GM10248 (cell line): Measurements from ENCODE around the gene SORBS2.

Experiments
- CTCF ChIA-PET: fragments of 300-600 bp; sonication (Branson Sonifier 250); formaldehyde crosslinking; extraction: SDS; loops from one replicate; lab custom pipeline; 2021; ENCODE audit warnings: antibody characterized with exemption; lab: Yijun Ruan, JAX
- POLR2A ChIA-PET: fragments of 350-650 bp; sonication (Branson Sonifier 250); formaldehyde crosslinking; extraction: SDS; loops from one replicate; lab custom pipeline; 2020; ENCODE audit warnings: antibody characterized with exemption; lab: Yijun Ruan, JAX
- DNase-seq: peaks from one replicate; pipeline ENCODE4 v3.0.0; 2012; ENCODE audit errors: extremely low spot score
- TF ChIP-seq, protein P1 (sequence below): IDR thresholded peaks from 2 replicates; pipeline ENCODE4 v1.5.1; 2012; ENCODE audit warnings: mild to moderate bottlenecking, low read depth; ENCODE audit errors: extremely low read depth, missing control alignments, control extremely low read depth

Gene SORBS2

DNA sequence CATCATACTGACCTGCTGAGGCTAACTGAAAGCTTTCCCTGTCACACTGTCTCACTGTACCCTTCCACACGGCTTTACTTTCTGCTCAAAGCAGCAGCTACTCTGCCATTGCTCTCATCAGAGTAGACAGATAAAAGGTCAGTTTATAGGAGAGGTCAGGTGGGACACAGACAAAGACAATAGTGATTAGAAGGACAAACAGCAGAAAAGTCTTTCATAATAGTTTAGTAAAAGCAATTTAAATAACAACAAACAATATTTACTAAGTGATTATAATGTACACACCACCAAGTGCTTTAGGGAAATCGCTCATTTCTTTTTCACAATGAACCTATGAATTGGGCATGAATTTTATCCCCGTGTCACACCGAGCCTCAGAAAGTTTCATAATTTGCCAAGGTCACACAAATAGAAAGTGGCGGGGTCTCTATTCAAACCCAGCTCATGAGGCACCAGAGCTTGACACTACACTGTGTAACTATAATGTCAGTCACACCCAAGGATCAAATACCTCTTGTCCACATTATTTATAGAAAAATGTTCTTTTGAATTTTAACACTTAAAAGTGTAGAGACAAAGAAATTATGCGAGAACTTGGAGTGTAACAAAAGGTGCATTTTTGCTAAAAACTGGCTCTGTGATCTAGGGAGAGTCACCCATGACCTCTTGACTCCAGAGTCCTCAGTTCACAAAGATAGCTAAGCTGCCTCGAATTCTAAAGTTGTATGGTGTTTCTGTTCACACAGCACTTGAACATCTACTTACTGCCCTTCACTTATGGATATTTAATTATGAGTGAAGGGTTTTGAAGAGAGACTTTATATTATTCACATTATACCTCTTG is 24.5 kb upstream of the SORBS2 start:
- TF ChIP-seq, protein P1, sequence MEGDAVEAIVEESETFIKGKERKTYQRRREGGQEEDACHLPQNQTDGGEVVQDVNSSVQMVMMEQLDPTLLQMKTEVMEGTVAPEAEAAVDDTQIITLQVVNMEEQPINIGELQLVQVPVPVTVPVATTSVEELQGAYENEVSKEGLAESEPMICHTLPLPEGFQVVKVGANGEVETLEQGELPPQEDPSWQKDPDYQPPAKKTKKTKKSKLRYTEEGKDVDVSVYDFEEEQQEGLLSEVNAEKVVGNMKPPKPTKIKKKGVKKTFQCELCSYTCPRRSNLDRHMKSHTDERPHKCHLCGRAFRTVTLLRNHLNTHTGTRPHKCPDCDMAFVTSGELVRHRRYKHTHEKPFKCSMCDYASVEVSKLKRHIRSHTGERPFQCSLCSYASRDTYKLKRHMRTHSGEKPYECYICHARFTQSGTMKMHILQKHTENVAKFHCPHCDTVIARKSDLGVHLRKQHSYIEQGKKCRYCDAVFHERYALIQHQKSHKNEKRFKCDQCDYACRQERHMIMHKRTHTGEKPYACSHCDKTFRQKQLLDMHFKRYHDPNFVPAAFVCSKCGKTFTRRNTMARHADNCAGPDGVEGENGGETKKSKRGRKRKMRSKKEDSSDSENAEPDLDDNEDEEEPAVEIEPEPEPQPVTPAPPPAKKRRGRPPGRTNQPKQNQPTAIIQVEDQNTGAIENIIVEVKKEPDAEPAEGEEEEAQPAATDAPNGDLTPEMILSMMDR, result no peak
- no peak for DNase-seq
- ChIA-PET CTCF (interaction anchor here (1.0 kb wide), 1 partner anchor 46 kb away, joined by 3 read pairs; no protein-coding TSS in a partner anchor), POLR2A (no interaction called here)

DNA sequence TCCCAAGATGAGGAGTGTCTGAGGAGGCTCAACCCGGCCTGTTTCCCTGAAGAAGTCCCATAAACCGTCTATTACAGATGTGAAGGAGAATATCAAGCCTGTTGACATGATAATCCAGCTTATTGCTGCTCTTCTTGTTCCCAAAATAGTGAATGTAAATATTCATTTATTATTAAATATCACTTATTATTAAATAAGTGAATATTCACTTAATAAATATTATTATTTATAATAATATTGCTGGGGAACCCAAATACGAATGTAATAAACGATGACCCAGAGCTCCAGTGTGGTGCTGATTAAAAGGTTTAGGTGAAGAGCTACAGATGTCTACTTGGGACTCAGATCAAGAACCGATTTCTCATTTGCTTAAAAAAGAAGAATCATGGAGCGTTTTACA is 23.8 kb upstream of the SORBS2 start:
- DNase-seq, result no peak
- TF ChIP-seq, protein P1, result no peak
- CTCF ChIA-PET, result interaction anchor here (1.0 kb wide), 1 partner anchor 45 kb away, joined by 3 read pairs; no protein-coding TSS in a partner anchor
- POLR2A ChIA-PET, result no interaction called here

DNA sequence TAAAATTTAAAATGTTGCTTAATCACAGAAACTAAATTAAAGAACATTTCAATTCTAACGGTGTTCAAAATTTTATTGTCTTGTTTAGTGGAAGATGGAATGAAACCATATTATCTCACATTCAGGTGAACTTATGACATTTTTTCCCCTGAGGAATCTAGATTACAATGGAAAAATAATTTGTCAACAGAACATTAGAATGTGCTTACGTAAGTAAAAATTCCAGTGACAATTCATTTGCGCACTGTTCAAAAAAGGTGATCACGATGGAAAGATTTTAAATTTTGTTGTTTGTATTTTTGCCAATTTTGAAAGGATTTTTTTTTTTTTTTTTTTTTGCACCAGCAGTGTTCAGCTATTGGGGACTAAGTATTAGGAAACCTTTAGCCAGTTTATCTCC is 23.3 kb upstream of the SORBS2 start:
- TF ChIP-seq, protein P1, result no peak
- no peak for DNase-seq
- CTCF ChIA-PET, result interaction anchor here (1.0 kb wide), 1 partner anchor 45 kb away, joined by 3 read pairs; no protein-coding TSS in a partner anchor
- POLR2A ChIA-PET, result no interaction called here

DNA sequence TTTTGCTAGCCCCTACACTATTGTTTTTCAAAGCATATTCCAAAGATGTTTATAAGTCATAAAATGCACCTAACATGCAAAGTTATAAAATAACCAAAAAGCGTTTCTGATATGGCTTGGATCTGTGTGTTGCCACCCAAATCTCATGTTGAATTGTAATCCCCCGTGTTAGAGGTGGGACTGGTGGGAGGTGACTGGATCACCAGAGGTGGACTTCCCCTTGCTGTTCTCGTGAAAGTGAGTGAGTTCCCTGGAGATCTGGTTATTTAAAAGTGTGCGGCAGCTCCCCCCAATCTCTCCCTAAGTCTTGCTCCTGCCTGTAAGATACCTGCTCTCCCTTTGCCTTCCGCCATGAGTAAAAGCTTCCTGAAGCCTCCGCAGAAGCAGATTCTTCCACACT is 22.8 kb upstream of the SORBS2 start:
- TF ChIP-seq, protein P1, result no peak
- ChIA-PET CTCF (no interaction called here), POLR2A (no interaction called here)
- DNase-seq, result no peak

DNA sequence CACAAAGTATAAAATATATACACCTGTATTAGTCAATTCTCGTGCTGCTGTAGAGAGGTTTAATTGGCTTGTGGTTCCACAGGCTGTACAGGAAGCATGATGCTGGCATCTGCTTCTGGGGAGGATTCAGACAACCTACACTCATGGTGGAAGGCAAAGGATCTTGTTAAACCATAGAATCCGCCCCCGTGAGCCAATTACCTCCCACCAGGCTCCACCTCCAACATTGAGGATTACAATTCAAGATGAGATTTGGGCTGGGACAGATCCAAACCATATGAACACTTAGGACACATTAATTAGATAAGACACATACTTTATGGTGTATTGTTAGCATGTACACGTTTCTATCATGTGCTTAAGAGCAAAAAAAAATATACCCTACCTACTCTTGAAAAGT is 22.1 kb upstream of the SORBS2 start:
- ChIA-PET CTCF (no interaction called here), POLR2A (no interaction called here)
- TF ChIP-seq, protein P1, result no peak
- no peak for DNase-seq

DNA sequence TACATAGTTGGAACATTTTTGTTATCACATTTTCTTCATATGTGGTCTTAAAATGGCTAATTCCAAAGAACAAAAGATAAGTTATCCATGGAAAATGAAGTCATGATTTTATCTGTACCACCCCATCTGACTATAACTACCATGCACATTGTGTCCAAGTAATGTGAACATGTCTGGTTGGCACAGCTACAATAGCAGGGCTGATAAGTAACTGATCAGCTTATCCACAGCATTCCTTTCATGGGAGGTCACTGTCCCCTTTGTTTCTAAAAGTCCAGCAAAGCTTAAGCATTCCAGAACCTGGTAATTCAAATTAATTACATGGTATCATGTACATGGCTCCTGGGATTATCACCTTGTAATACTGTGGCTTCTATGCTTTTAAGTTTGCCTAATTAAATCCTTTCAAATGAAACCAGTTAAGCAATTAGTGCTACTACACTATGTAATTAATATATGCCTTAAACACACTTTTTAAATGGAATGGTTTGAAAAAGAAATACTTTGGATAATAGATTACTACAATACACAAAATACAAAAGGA is 21.1 kb upstream of the SORBS2 start:
- CTCF ChIA-PET, result no interaction called here
- DNase-seq, result no peak
- POLR2A ChIA-PET, result no interaction called here
- TF ChIP-seq, protein P1, result no peak
